ENCODE measurements around the gene C2orf78. TPM values are rescaled to one million over a fixed set of nuclear protein-coding genes. Genes with fewer than 3 reads are reported as not detected.

Gene C2orf78
- total and polyA plus RNA-seq, 2 of the 4 experiments (the other 2 are of a cell fraction) = 0.03 TPM; not detected in 1

DNA sequence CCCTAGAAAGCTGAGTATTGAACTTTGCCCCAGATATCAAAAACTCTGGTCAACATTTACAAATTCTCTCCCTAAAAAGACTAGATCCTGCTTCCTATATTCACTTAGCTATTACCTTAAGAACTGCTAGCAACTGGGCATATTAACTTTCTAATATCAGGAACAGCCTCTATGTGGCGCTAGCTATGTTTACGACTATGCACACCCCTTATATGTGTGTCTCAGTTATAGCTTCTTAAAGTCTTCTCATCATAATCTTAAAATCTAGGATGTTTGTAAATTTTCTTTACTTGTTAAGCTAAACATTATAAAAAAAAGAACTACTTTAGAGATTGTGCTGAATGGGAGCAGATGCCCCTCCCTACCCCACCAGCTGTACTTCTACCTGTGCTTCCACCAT, 43.0 kb downstream of the C2orf78 start:
- no peak overlapping the region for H3K27ac ChIP-seq (ENCODE audit: insufficient read depth, low read length)
- peaks cover 3% of the 10 kb centered on the region; the same call in 1 of the 2 replicates for H3K4me1 ChIP-seq (ENCODE audit: control insufficient read depth, insufficient read depth, low read length)
- H2AK5ac ChIP-seq (ENCODE audit: low read depth, low read length) = no peak overlapping the region
- no peak overlapping the region for H2AK9ac ChIP-seq (replicated peaks; ENCODE audit: low read depth, low read length, poor library complexity)
- ATAC-seq (ENCODE audit: low read depth) (no peak), DNase-seq (peak; percentile 51)
- H4K5ac ChIP-seq (ENCODE audit: low read depth, low read length) = no peak overlapping the region
- intact Hi-C loops (cut with micrococcal nuclease) (no loop called here), dilution Hi-C loops (cut with HindIII; ENCODE audit: low sequenced_read_pairs, unreplicated experiment) (loop anchor here (25.0 kb wide), 1 partner anchor 285 kb away; no protein-coding TSS in a partner anchor), in situ Hi-C loops (cut with MboI; ENCODE audit: low sequenced_read_pairs) (loop anchor here (10.0 to 25.0 kb wide), 2 partner anchors 158 to 310 kb away; partner anchors contain the start of genes BOLA3 and TET3)
- no TSS peak for BruUV-seq (replicated peaks)
- no CpG with 5 or more reads among the region's 2 CpGs for WGBS, 2 experiments (ENCODE audit: extremely low coverage in 2 of 2, insufficient read length in 1 of 2)
- H3K9ac ChIP-seq (ENCODE audit: low read depth, low read length) = no peak overlapping the region
- H3K4me2 ChIP-seq (ENCODE audit: low read depth, low read length) = no peak overlapping the region
- ChIA-PET CTCF (interaction anchor here (0.6 to 1.6 kb wide), 5 partner anchors 81 to 508 kb away, joined by 3 to 4 read pairs (median 3); no protein-coding TSS in a partner anchor), POLR2A (ENCODE audit: unreplicated experiment) (interaction anchor here (0.6 kb wide), 2 partner anchors 71 to 85 kb away, joined by 3 to 5 read pairs; no protein-coding TSS in a partner anchor)
- H3K27me3 ChIP-seq (ENCODE audit: control insufficient read depth, insufficient read depth, low read length) = peaks cover 2% of the 10 kb centered on the region; the same call in 1 of the 2 replicates
- H3K36me3 ChIP-seq (ENCODE audit: control insufficient read depth, insufficient read depth, low read length) = no peaks in the 10 kb centered on the region
- H2AFZ ChIP-seq (replicated peaks; ENCODE audit: low read length, poor library complexity) = no peak overlapping the region
- no peaks in the 10 kb centered on the region for H3K9me3 ChIP-seq (ENCODE audit: control insufficient read depth, insufficient read depth, low read length)
- no peaks in the 10 kb centered on the region for H3K9me1 ChIP-seq (ENCODE audit: insufficient read depth, low read length)
- H2BK20ac ChIP-seq (ENCODE audit: low read depth, low read length) = no peak overlapping the region
- no peak overlapping the region for H3K23ac ChIP-seq (ENCODE audit: low read depth, low read length)
- TF ChIP-seq BHLHE40 (IDR thresholded peaks at IDR 0.05; ENCODE audit: low read depth, low read length) (no peak), SMC3 (IDR thresholded peaks at IDR 0.05; ENCODE audit: low read depth, low read length) (peak; percentile 31; the same call in 1 of the 2 replicates), RAD21 (IDR thresholded peaks at IDR 0.05; ENCODE audit: low read length) (peak; percentile 51)
- TF ChIP-seq, protein P1, sequence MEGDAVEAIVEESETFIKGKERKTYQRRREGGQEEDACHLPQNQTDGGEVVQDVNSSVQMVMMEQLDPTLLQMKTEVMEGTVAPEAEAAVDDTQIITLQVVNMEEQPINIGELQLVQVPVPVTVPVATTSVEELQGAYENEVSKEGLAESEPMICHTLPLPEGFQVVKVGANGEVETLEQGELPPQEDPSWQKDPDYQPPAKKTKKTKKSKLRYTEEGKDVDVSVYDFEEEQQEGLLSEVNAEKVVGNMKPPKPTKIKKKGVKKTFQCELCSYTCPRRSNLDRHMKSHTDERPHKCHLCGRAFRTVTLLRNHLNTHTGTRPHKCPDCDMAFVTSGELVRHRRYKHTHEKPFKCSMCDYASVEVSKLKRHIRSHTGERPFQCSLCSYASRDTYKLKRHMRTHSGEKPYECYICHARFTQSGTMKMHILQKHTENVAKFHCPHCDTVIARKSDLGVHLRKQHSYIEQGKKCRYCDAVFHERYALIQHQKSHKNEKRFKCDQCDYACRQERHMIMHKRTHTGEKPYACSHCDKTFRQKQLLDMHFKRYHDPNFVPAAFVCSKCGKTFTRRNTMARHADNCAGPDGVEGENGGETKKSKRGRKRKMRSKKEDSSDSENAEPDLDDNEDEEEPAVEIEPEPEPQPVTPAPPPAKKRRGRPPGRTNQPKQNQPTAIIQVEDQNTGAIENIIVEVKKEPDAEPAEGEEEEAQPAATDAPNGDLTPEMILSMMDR (conservative IDR thresholded peaks at IDR 0.05; ENCODE audit: low read depth, low read length) = peak; percentile 49
- H2BK120ac ChIP-seq (ENCODE audit: low read depth, low read length) = no peak overlapping the region
- H3K18ac ChIP-seq (ENCODE audit: low read depth, low read length) = no peak overlapping the region
- no peak overlapping the region for H4K91ac ChIP-seq (ENCODE audit: insufficient read depth, low read depth, low read length)
- H3K4ac ChIP-seq (ENCODE audit: low read depth, low read length) = no peak overlapping the region
- no peak overlapping the region for H3K56ac ChIP-seq (ENCODE audit: extremely low read depth, insufficient read depth, low read length)
- H3K79me1 ChIP-seq (ENCODE audit: low read depth in 1 of 2, low read length in 2 of 2) = peaks cover 16 to 36% of the 10 kb centered on the region in 2 experiments; a peak in 3 of 4 replicates
- H3K14ac ChIP-seq (replicated peaks; ENCODE audit: low read depth, low read length) = no peak overlapping the region
- no peaks in the 10 kb centered on the region for H4K20me1 ChIP-seq (ENCODE audit: insufficient read depth, low read length)
- no peak overlapping the region for H2BK15ac ChIP-seq (ENCODE audit: low read depth, low read length)
- no peak overlapping the region for H4K8ac ChIP-seq (ENCODE audit: low read depth in 2 of 2, low read length in 2 of 2)
- no peak overlapping the region for H3K4me3 ChIP-seq (ENCODE audit: insufficient read depth, low read depth, low read length)
- no peak overlapping the region for H2BK5ac ChIP-seq (ENCODE audit: low read depth, low read length, poor library complexity, severe bottlenecking)

All from IMR-90 (cell line).